ENCODE measurements around the gene ATP2C2. TPM values are rescaled to one million over a fixed set of nuclear protein-coding genes. Genes with fewer than 3 reads are reported as not detected.

Gene ATP2C2, protein sequence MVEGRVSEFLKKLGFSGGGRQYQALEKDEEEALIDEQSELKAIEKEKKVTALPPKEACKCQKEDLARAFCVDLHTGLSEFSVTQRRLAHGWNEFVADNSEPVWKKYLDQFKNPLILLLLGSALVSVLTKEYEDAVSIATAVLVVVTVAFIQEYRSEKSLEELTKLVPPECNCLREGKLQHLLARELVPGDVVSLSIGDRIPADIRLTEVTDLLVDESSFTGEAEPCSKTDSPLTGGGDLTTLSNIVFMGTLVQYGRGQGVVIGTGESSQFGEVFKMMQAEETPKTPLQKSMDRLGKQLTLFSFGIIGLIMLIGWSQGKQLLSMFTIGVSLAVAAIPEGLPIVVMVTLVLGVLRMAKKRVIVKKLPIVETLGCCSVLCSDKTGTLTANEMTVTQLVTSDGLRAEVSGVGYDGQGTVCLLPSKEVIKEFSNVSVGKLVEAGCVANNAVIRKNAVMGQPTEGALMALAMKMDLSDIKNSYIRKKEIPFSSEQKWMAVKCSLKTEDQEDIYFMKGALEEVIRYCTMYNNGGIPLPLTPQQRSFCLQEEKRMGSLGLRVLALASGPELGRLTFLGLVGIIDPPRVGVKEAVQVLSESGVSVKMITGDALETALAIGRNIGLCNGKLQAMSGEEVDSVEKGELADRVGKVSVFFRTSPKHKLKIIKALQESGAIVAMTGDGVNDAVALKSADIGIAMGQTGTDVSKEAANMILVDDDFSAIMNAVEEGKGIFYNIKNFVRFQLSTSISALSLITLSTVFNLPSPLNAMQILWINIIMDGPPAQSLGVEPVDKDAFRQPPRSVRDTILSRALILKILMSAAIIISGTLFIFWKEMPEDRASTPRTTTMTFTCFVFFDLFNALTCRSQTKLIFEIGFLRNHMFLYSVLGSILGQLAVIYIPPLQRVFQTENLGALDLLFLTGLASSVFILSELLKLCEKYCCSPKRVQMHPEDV
- total RNA-seq (2022; extraction: Qiagen RNA extraction) = 0.08 to 0.22 TPM (median 0.15 TPM) in 5 replicates

GRCh38 chr16:84368308-84368996 lies at the start of gene ATP2C2:
Gene ATP2C2 (plus strand): TSS chr16:84368538. CDS start chr16:84368616, 78 bp downstream.

DNA sequence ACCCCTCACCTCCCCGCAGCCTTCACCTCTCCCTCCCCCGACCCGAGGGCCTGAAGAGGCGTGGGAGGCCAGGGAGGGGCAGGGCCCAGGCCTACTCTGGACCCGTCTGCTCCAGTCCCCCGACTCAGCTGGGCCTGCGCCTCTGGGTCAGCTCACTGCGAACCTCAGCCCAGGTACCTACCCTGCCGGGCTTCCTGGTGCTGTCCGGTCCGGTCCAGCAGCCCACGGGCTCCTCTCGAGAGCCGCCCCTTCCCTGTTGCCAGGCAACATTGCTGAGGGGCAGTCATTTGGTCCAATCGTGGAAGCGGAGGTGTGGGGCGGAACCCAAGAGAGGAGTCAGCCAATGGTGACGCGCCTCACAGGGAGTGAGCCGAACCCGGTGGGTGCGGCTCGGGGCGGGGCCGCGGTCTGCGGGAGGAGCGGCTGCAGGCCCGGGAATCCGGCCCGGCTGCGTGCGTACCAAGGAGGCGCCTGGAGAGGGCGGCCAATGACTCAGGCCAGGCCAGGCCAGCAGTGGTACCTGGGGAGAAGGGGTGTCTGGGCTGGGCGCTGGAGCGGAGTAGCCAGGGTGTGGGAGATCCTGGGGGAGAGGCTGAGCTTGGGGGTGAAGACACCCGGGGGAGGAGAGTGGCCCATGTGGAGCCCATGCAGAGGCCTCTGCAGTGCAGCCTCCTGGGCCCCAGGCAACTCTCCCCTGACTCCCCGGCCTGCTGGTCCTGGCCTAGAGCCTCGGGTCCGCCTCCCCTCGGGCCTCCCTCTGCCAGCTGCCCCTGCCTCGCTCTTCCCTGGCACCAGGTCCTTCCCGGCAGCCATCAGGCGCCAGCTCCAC lies 136.3 kb downstream of the ATP2C2 start, which contains the start of gene MEAK7:
MEAK7 (minus strand) TSS at position 240 of the 829 bp plus-strand sequence. CDS start 6,573 bp downstream, outside the sequence.

Other genes with a start within 250 kb of the ATP2C2 start
- 17.5 to 19.9 TPM (median 17.8 TPM) in 5 replicates for gene HSDL1, start 223.4 kb upstream of the ATP2C2 start, total RNA-seq (2022; extraction: Qiagen RNA extraction)
- 0.21 to 0.48 TPM (median 0.34 TPM) in 5 replicates for gene DNAAF1, start 223.2 kb upstream of the ATP2C2 start, total RNA-seq (2022; extraction: Qiagen RNA extraction)
- 20.2 to 32.4 TPM (median 29.6 TPM) in 5 replicates for gene TAF1C, start 181.5 kb upstream of the ATP2C2 start, total RNA-seq (2022; extraction: Qiagen RNA extraction)
- 0.05 TPM in 1 of 5 replicates, not detected in the others for gene ADAD2, start 177.4 kb upstream of the ATP2C2 start, total RNA-seq (2022; extraction: Qiagen RNA extraction)
- gene KCNG4, start 128.5 kb upstream of the ATP2C2 start, total RNA-seq (2022; extraction: Qiagen RNA extraction) = not detected in 5 replicates
- 0.16 TPM in 1 of 5 replicates, not detected in the others for gene WFDC1, start 73.7 kb upstream of the ATP2C2 start, total RNA-seq (2022; extraction: Qiagen RNA extraction)
- gene MEAK7, start 136.1 kb downstream of the ATP2C2 start, total RNA-seq (2022; extraction: Qiagen RNA extraction) = 45.1 to 60.4 TPM (median 53.1 TPM) in 5 replicates
- gene COTL1, start 249.5 kb downstream of the ATP2C2 start, total RNA-seq (2022; extraction: Qiagen RNA extraction) = 402 to 538 TPM (median 488 TPM) in 5 replicates

Measured in A549 treated with AZD2906 at 1 μM for 4 hours (cell line).